HCT116 (cell line): Measurements from ENCODE around the gene PHTF1. TPM values are rescaled to one million over a fixed set of nuclear protein-coding genes. Genes with fewer than 3 reads are reported as not detected.

Experiments
- ATAC-seq: fragments of 200-7000 bp; cut with Tn5 transposase; 2 replicates; pipeline ENCODE4 v1.9.1; 2020; ENCODE audit warnings: mild to moderate bottlenecking, moderate library complexity
- BruUV-seq: library from RNA; stranded (reverse); fragments of 400-500 nt; replicated peaks from 2 replicates; lab custom pipeline; 2021; lab: Mats Ljungman, UMichigan
- CTCF ChIA-PET: fragments of 300-600 bp; sonication (Branson Sonifier 250); formaldehyde crosslinking; loops from one replicate; lab custom pipeline; 2021; ENCODE audit warnings: antibody characterized with exemption; lab: Charles Lee
- POLR2A ChIA-PET: fragments of 300-600, 350-600 bp; sonication (Branson Sonifier 250); formaldehyde crosslinking; loops from one replicate; lab custom pipeline; 2021; ENCODE audit warnings: antibody characterized with exemption; lab: Charles Lee
- RAD21 ChIA-PET, 2 experiments: fragments of 300-600 bp; sonication (Branson Sonifier 250); formaldehyde crosslinking; loops; one replicate each; lab custom pipeline; 2023; ENCODE audit warnings: low total read pairs in 2 of 2; ENCODE audit not compliant: uncharacterized antibody in 2 of 2, unreplicated experiment in 2 of 2, low non-redundant PET in 1 of 2; lab: Charles Lee
- DNase-seq: peaks from one replicate; pipeline ENCODE4 v3.0.0-alpha.2; 2010; ENCODE audit warnings: low read depth, low spot score
- H2AFZ ChIP-seq: fragments of 200-600 bp; shearing (Covaris generic), sonication (generic); 2 replicates; pipeline ENCODE4 v1.6.1; 2017; ENCODE audit warnings: low read depth, mixed run types, mixed read lengths, antibody characterized with exemption, low read length; ENCODE audit not compliant: poor library complexity, severe bottlenecking
- H3K27ac ChIP-seq: 2 replicates; pipeline ENCODE4 v1.5.1; 2012; ENCODE audit warnings: low read depth, low read length
- H3K27me3 ChIP-seq: fragments of 200-600 bp; sonication (generic); 2 replicates; pipeline ENCODE4 v1.6.1; 2016; ENCODE audit warnings: mixed run types, low read length, mixed read lengths; ENCODE audit not compliant: insufficient read depth
- H3K36me3 ChIP-seq, 2 experiments: fragments of 200-500 bp in 1 of 2; fragments of 200-600 bp in 1 of 2; sonication (Bioruptor generic) in 1 of 2; sonication (generic) in 1 of 2; 2 replicates each; pipeline versions ENCODE4 v1.5.1 to v1.6.1; 2014 to 2016; ENCODE audit warnings: low read length in 2 of 2, inconsistent platforms in 1 of 2, mixed read lengths in 1 of 2, mixed run types in 1 of 2; ENCODE audit not compliant: insufficient read depth in 2 of 2, control insufficient read depth in 1 of 2
- H3K4me1 ChIP-seq, 2 experiments: fragments of 200-600 bp in 1 of 2; sonication (generic) in 1 of 2; 2 replicates each; pipeline versions ENCODE4 v1.5.1 to v1.6.1; 2012 to 2017; ENCODE audit warnings: low read length in 2 of 2, inconsistent platforms in 1 of 2, mild to moderate bottlenecking in 1 of 2, mixed read lengths in 1 of 2, mixed run types in 1 of 2, moderate library complexity in 1 of 2; ENCODE audit not compliant: insufficient read depth in 2 of 2, control insufficient read depth in 1 of 2
- H3K4me2 ChIP-seq: fragments of 200-600 bp; sonication (generic); 2 replicates; pipeline ENCODE4 v1.6.1; 2017; ENCODE audit warnings: mixed run types, low read length, mixed read lengths
- H3K4me3 ChIP-seq, 2 experiments: fragments of 200-600 bp in 1 of 2; sonication (generic) in 1 of 2; replicated peaks in 1 of 2; 2 replicates each; pipeline ENCODE4 v1.5.1; 2011 to 2016; ENCODE audit warnings: low read length in 2 of 2, control low read depth in 1 of 2, low read depth in 1 of 2, mild to moderate bottlenecking in 1 of 2, mixed read lengths in 1 of 2, mixed run types in 1 of 2
- H3K79me2 ChIP-seq: fragments of 200-600 bp; sonication (generic); 2 replicates; pipeline ENCODE4 v1.6.1; 2017; ENCODE audit warnings: mild to moderate bottlenecking, mixed run types, low read length, moderate library complexity, mixed read lengths; ENCODE audit not compliant: insufficient read depth
- H3K9ac ChIP-seq: fragments of 200-600 bp; sonication (generic); 2 replicates; pipeline ENCODE4 v1.6.1; 2016; ENCODE audit warnings: low read length, mixed read lengths
- H3K9me2 ChIP-seq: fragments of 200-600 bp; sonication (generic), shearing (Covaris generic); 2 replicates; pipeline ENCODE4 v1.6.1; 2017; ENCODE audit warnings: mixed run types, mild to moderate bottlenecking, moderate library complexity; ENCODE audit not compliant: insufficient read depth
- H3K9me3 ChIP-seq, 2 experiments: fragments of 200-500 bp in 1 of 2; fragments of 200-600 bp in 1 of 2; sonication (Bioruptor generic) in 1 of 2; sonication (generic) in 1 of 2; 2 replicates each; pipeline ENCODE4 v1.6.1; 2014 to 2017; ENCODE audit warnings: low read length in 2 of 2, mixed read lengths in 2 of 2, inconsistent platforms in 1 of 2, low read depth in 1 of 2, mild to moderate bottlenecking in 1 of 2, mixed run types in 1 of 2, moderate library complexity in 1 of 2; ENCODE audit not compliant: control insufficient read depth in 1 of 2, insufficient read depth in 1 of 2
- H4K20me1 ChIP-seq: fragments of 200-600 bp; sonication (generic), shearing (Covaris generic); 2 replicates; pipeline ENCODE4 v1.6.1; 2017; ENCODE audit warnings: mixed run types, mild to moderate bottlenecking, moderate library complexity; ENCODE audit not compliant: insufficient read depth
- CBX3 ChIP-seq: IDR thresholded peaks from 2 replicates; pipeline ENCODE4 v1.6.1; 2012; ENCODE audit warnings: low read depth
- CEBPB ChIP-seq: IDR thresholded peaks from 2 replicates; pipeline ENCODE4 v1.6.1; 2012; ENCODE audit warnings: low read depth
- CTCF ChIP-seq, 3 experiments: fragments of 200-600 bp in 1 of 3; sonication (generic) in 1 of 3; IDR thresholded peaks in 2 of 3; conservative IDR thresholded peaks in 1 of 3; 2 replicates each; pipeline ENCODE4 v1.5.1; 2012 to 2017; ENCODE audit warnings: low read depth in 2 of 3, low read length in 2 of 3, antibody characterized with exemption in 1 of 3, borderline replicate concordance in 1 of 3, control low read depth in 1 of 3, mild to moderate bottlenecking in 1 of 3, mixed read lengths in 1 of 3, mixed run types in 1 of 3, moderate library complexity in 1 of 3; ENCODE audit not compliant: insufficient read depth in 1 of 3
- EGR1 ChIP-seq: IDR thresholded peaks from 2 replicates; pipeline ENCODE4 v1.6.1; 2012; ENCODE audit warnings: low read depth
- ELF1 ChIP-seq: IDR thresholded peaks from 2 replicates; pipeline ENCODE4 v1.6.1; 2012; ENCODE audit warnings: low read depth, borderline replicate concordance
- EZH2 ChIP-seq: fragments of 200-600 bp; sonication (generic); IDR thresholded peaks from 2 replicates; pipeline ENCODE4 v1.6.1; 2017; ENCODE audit warnings: antibody characterized with exemption, mixed run types
- JUND ChIP-seq: IDR thresholded peaks from 2 replicates; pipeline ENCODE4 v1.6.1; 2012
- MAX ChIP-seq: IDR thresholded peaks from 2 replicates; pipeline ENCODE4 v1.6.1; 2012
- POLR2A ChIP-seq: IDR thresholded peaks from 2 replicates; pipeline ENCODE4 v1.7.0; 2011; ENCODE audit warnings: borderline replicate concordance; ENCODE audit not compliant: insufficient read depth, insufficient read length; ENCODE audit errors: extremely low read depth
- POLR2AphosphoS5 ChIP-seq: IDR thresholded peaks from 2 replicates; pipeline ENCODE4 v1.6.1; 2011; ENCODE audit warnings: mild to moderate bottlenecking, low read depth, low read length, moderate library complexity
- RAD21 ChIP-seq: IDR thresholded peaks from 2 replicates; pipeline ENCODE4 v1.6.1; 2012; ENCODE audit warnings: low read depth, mild to moderate bottlenecking
- REST ChIP-seq: IDR thresholded peaks from 2 replicates; pipeline ENCODE4 v1.6.1; 2012; ENCODE audit warnings: low read depth
- SIN3A ChIP-seq: IDR thresholded peaks from 2 replicates; pipeline ENCODE4 v1.6.1; 2012; ENCODE audit warnings: low read depth
- SP1 ChIP-seq: IDR thresholded peaks from 2 replicates; pipeline ENCODE4 v1.6.1; 2012; ENCODE audit warnings: low read depth
- SRF ChIP-seq: IDR thresholded peaks from 2 replicates; pipeline ENCODE4 v1.6.1; 2012; ENCODE audit warnings: low read depth
- TCF7L2 ChIP-seq: IDR thresholded peaks from 2 replicates; pipeline ENCODE4 v1.7.0; 2011; ENCODE audit warnings: borderline replicate concordance, inconsistent platforms; ENCODE audit not compliant: insufficient read depth, insufficient read length; ENCODE audit errors: extremely low read depth
- YY1 ChIP-seq: IDR thresholded peaks from 2 replicates; pipeline ENCODE4 v1.6.1; 2011; ENCODE audit warnings: low read length, low read depth, moderate library complexity, mild to moderate bottlenecking; ENCODE audit not compliant: insufficient replicate concordance; ENCODE audit errors: extremely low read depth
- ZBTB33 ChIP-seq: IDR thresholded peaks from 2 replicates; pipeline ENCODE4 v1.6.1; 2011; ENCODE audit warnings: mild to moderate bottlenecking, low read length, moderate library complexity; ENCODE audit not compliant: insufficient replicate concordance; ENCODE audit errors: extremely low read depth
- ZFX ChIP-seq: fragments of 450-650 bp; IDR thresholded peaks from 2 replicates; pipeline ENCODE4 v1.6.1; 2017
- ZNF274 ChIP-seq: fragments of 200-500 bp; sonication (Bioruptor generic); IDR thresholded peaks from 2 replicates; pipeline ENCODE4 v1.6.1; 2014; ENCODE audit warnings: mild to moderate bottlenecking, low read depth, low read length, inconsistent platforms
- intact Hi-C: fragments of 100-400 bp; cut with micrococcal nuclease; formaldehyde crosslinking; loops from 2 replicates; pipeline ENCODE4 v1.10.0; 2022
- total RNA-seq: library from RNA; stranded (reverse); gene quantifications from one replicate; pipeline ENCODE4 v1.2.1, GENCODE V29; 2021; ENCODE audit not compliant: unreplicated experiment

Gene PHTF1
- total RNA-seq, 1 experiment from 2014 or later, result 11.4 TPM

- RAD21 ChIA-PET, result no interaction called here
- intact Hi-C loops, result no loop called here
- Histone ChIP-seq H3K9me2 (no peaks in the 10 kb centered on the region), H3K4me2 (no peak overlapping the region), H3K4me1 (peaks cover 3 to 10% of the 10 kb centered on the region in 2 experiments; a peak in 3 of 4 replicates), H3K36me3 (no peaks in the 10 kb centered on the region), H3K79me2 (no peaks in the 10 kb centered on the region), H2AFZ (no peak overlapping the region), H3K27me3 (no peaks in the 10 kb centered on the region), H3K27ac (no peak overlapping the region), H3K4me3 (no peak overlapping the region), H3K9me3 (no peaks in the 10 kb centered on the region)
- CTCF ChIA-PET, result no interaction called here
- ATAC-seq, result no peak
- TF ChIP-seq CBX3 (no peak), POLR2AphosphoS5 (no peak), EGR1 (no peak), ZBTB33 (no peak), SP1 (no peak), TCF7L2 (no peak), ZFX (no peak), CEBPB (no peak), POLR2A (no peak), REST (no peak), YY1 (no peak), ELF1 (no peak), MAX (no peak), SIN3A (no peak), RAD21 (no peak), JUND (no peak), EZH2 (no peak), ZNF274 (no peak), CTCF (IDR thresholded peaks at IDR 0.05 in 2 of 3, conservative IDR thresholded peaks at IDR 0.05 in 1 of 3; ENCODE audit: borderline replicate concordance in 1 of 3, insufficient read depth in 1 of 3, low read depth in 2 of 3, low read length in 2 of 3) (no peak), SRF (no peak)
- TF ChIP-seq, all 23 proteins: peak for 0
- POLR2A ChIA-PET, result no interaction called here
- DNase-seq, result no peak
- H4K20me1 ChIP-seq, result no peaks in the 10 kb centered on the region
- no peak overlapping the region for H3K9ac ChIP-seq
- BruUV-seq, result no TSS peak
Measured at GRCh38 chr1:113662101-113662500, 97.2 kb downstream of the PHTF1 start.
